SH-SY5Y (cell line): Measurements from ENCODE around the gene PRKAB2.

Source experiments
- GATA2 ChIP-seq: IDR thresholded peaks from 2 replicates; pipeline ENCODE4 v1.6.1; 2011; ENCODE audit warnings: mild to moderate bottlenecking, low read depth, low read length
- GATA3 ChIP-seq: IDR thresholded peaks from 2 replicates; pipeline ENCODE4 v1.6.1; 2011; ENCODE audit warnings: low read depth, mild to moderate bottlenecking, low read length, moderate library complexity

- TF ChIP-seq GATA3: no peak
- no peak for TF ChIP-seq GATA2
These were observed 5.5 kb upstream of the PRKAB2 start for GRCh38 chr1:147177611-147178380.
